Measurements from ENCODE around the gene FRAT2. TPM values are rescaled to one million over a fixed set of nuclear protein-coding genes. Genes with fewer than 3 reads are reported as not detected.

FRAT2 gene
- polyA plus RNA-seq (ENCODE audit: insufficient read length in 4 of 4), result 10 to 100 TPM in 3 of 4 donors, 1 to 10 TPM in 1; 4.5 to 13.2 (median 12.2) TPM

- peak in 3 of 4 donors; percentile 82 to 83 (median 83) for DNase-seq (ENCODE audit: low read depth in 4 of 4, low spot score in 3 of 4)
Measured at GRCh38 chr10:97334370-97335175, at the start of gene FRAT2. TSS of gene FRAT2 (minus strand) at chr10:97334729. CDS start at chr10:97334572, 157 bp downstream.

GRCh38 chr10:97384156-97384555, 49.6 kb upstream of the FRAT2 start:
- DNase-seq (ENCODE audit: low read depth in 4 of 4, low spot score in 3 of 4), result no peak

GRCh38 chr10:97383159-97383558, 48.6 kb upstream of the FRAT2 start:
- DNase-seq (ENCODE audit: low read depth in 4 of 4, low spot score in 3 of 4), result no peak

GRCh38 chr10:97381626-97382025, 47.1 kb upstream of the FRAT2 start:
- no peak for DNase-seq (ENCODE audit: low read depth in 4 of 4, low spot score in 3 of 4)

GRCh38 chr10:97380516-97380915, 46.0 kb upstream of the FRAT2 start:
- DNase-seq (ENCODE audit: low read depth in 4 of 4, low spot score in 3 of 4), result no peak

- no peak for DNase-seq (ENCODE audit: low read depth in 4 of 4, low spot score in 3 of 4)
Measured at GRCh38 chr10:97378933-97379921, 44.7 kb upstream of the FRAT2 start.

- no peak for DNase-seq (ENCODE audit: low read depth in 4 of 4, low spot score in 3 of 4)
Measured at GRCh38 chr10:97376413-97376812, 41.9 kb upstream of the FRAT2 start.

- no peak for DNase-seq (ENCODE audit: low read depth in 4 of 4, low spot score in 3 of 4)
Measured at GRCh38 chr10:97373456-97373855, 38.9 kb upstream of the FRAT2 start.

GRCh38 chr10:97372233-97372875, 37.8 kb upstream of the FRAT2 start:
- DNase-seq (ENCODE audit: low read depth in 4 of 4, low spot score in 3 of 4), result no peak

GRCh38 chr10:97371696-97372095, 37.2 kb upstream of the FRAT2 start:
- DNase-seq (ENCODE audit: low read depth in 4 of 4, low spot score in 3 of 4), result no peak

GRCh38 chr10:97367126-97367649, 32.7 kb upstream of the FRAT2 start:
- no peak for DNase-seq (ENCODE audit: low read depth in 4 of 4, low spot score in 3 of 4)

- DNase-seq (ENCODE audit: low read depth in 4 of 4, low spot score in 3 of 4), result no peak
Measured at GRCh38 chr10:97366572-97366971, 32.0 kb upstream of the FRAT2 start.

- DNase-seq (ENCODE audit: low read depth in 4 of 4, low spot score in 3 of 4), result no peak
Measured at GRCh38 chr10:97365761-97366351, 31.3 kb upstream of the FRAT2 start.

- DNase-seq (ENCODE audit: low read depth in 4 of 4, low spot score in 3 of 4), result no peak
Measured at GRCh38 chr10:97363071-97363470, 28.5 kb upstream of the FRAT2 start.

GRCh38 chr10:97362310-97363033, 27.9 kb upstream of the FRAT2 start:
- DNase-seq (ENCODE audit: low read depth in 4 of 4, low spot score in 3 of 4), result no peak

GRCh38 chr10:97361537-97361901, 27.0 kb upstream of the FRAT2 start:
- DNase-seq (ENCODE audit: low read depth in 4 of 4, low spot score in 3 of 4), result no peak

GRCh38 chr10:97360705-97361536, 26.4 kb upstream of the FRAT2 start:
- DNase-seq (ENCODE audit: low read depth in 4 of 4, low spot score in 3 of 4), result no peak

GRCh38 chr10:97358781-97359180, 24.3 kb upstream of the FRAT2 start:
- DNase-seq (ENCODE audit: low read depth in 4 of 4, low spot score in 3 of 4), result no peak

- DNase-seq (ENCODE audit: low read depth in 4 of 4, low spot score in 3 of 4), result no peak
Measured at GRCh38 chr10:97358349-97358748, 23.8 kb upstream of the FRAT2 start.
